K562 (cell line): ENCODE results near the gene MCM7. TPM values are rescaled to one million over a fixed set of nuclear protein-coding genes. Genes with fewer than 3 reads are reported as not detected.
A peak's percentile ranks its signal among the peaks of the same experiment; 100 is the strongest.

Source experiments
- ATF1 ChIP-seq, 2 experiments: fragments of 450-650 bp in 1 of 2; IDR thresholded peaks; 2 replicates each; pipeline ENCODE4 v1.6.1; 2016; ENCODE audit warnings: missing compliant biosample characterization in 1 of 2, missing genetic modification characterization in 1 of 2
- FOS ChIP-seq: IDR thresholded peaks from 3 replicates; pipeline ENCODE4 v1.6.1; 2011; ENCODE audit not compliant: insufficient read length; ENCODE audit errors: extremely low read depth
- HNRNPUL1 ChIP-seq: fragments of 200-400 bp; formaldehyde crosslinking; IDR thresholded peaks from 2 replicates; pipeline ENCODE4 v1.6.1; 2017; ENCODE audit warnings: low read length
- MCM7 ChIP-seq, 2 experiments: fragments of 450-650 bp; IDR thresholded peaks; 2 replicates each; pipeline ENCODE4 v1.6.1; 2016 to 2018
- MEIS2 ChIP-seq: fragments of 450-650 bp; IDR thresholded peaks from 2 replicates; pipeline ENCODE4 v1.6.1; 2014; ENCODE audit warnings: mild to moderate bottlenecking; ENCODE audit not compliant: partially characterized antibody
- NCOA2 ChIP-seq, 2 experiments: fragments of 450-650 bp; IDR thresholded peaks; 2 replicates each; pipeline ENCODE4 v1.6.1; 2018; ENCODE audit warnings: mild to moderate bottlenecking in 2 of 2, moderate library complexity in 1 of 2; ENCODE audit not compliant: partially characterized antibody in 2 of 2
- NCOR1 ChIP-seq: fragments of 450-650 bp; IDR thresholded peaks from 2 replicates; pipeline ENCODE4 v1.6.1; 2016; ENCODE audit warnings: mild to moderate bottlenecking, moderate library complexity
- TCFL5 ChIP-seq: fragments of 250-450 bp; sonication (Bioruptor Pico); conservative IDR thresholded peaks from 2 replicates; pipeline ENCODE4 v1.6.1; 2021; ENCODE audit warnings: mild to moderate bottlenecking, moderate library complexity, matching md5 sums
- ZC3H8 ChIP-seq: fragments of 450-650 bp; IDR thresholded peaks from 2 replicates; pipeline ENCODE4 v1.6.1; 2017
- ZNF232 ChIP-seq: sonication (generic); formaldehyde crosslinking; IDR thresholded peaks from 2 replicates; pipeline ENCODE4 v1.8.0; 2022; ENCODE audit warnings: mild to moderate bottlenecking, missing genetic modification reagents
- ZNF584 ChIP-seq: fragments of 200-800 bp; sonication (Bioruptor generic); IDR thresholded peaks from 2 replicates; pipeline ENCODE4 v1.6.1; 2016; ENCODE audit warnings: low read depth, mild to moderate bottlenecking, missing genetic modification characterization, missing compliant biosample characterization
- polyA plus RNA-seq, 8 experiments: library from polyadenylated mRNA; depleted of rRNA in 4 of 8; stranded (reverse) in 5 of 8; unstranded in 3 of 8; fragments of >200 nt; fragmentation: Nextera tagmentation in 2 of 8; fragmentation: Illumina TruSeq in 1 of 8; extraction: Ambion mirVana in 2 of 8; extraction: Trizol in 1 of 8; gene quantifications; 2 replicates each; pipeline versions ENCODE4 v1.2.1 to v1.2.3, GENCODE V29; 2011 to 2014; ENCODE audit warnings: inconsistent platforms in 1 of 8, missing spikeins in 1 of 8
- total RNA-seq, 7 experiments: library from RNA; depleted of rRNA in 6 of 7; stranded (reverse); fragments of >200 nt in 6 of 7; fragmentation: Illumina TruSeq in 2 of 7; extraction: Trizol in 2 of 7; gene quantifications; 2 replicates each; pipeline versions ENCODE4 v1.2.1 to v1.2.3, GENCODE V29; 2011 to 2021; ENCODE audit warnings: low replicate concordance in 1 of 7
- TF ChIP-seq, protein P1 (sequence below), 3 experiments: fragments of 200-800 bp in 1 of 3; fragments of 250-450 bp in 1 of 3; fragments of 450-650 bp in 1 of 3; sonication (Bioruptor Pico) in 1 of 3; sonication (Bioruptor generic) in 1 of 3; formaldehyde crosslinking in 1 of 3; IDR thresholded peaks; 2 replicates each; pipeline versions ENCODE4 v1.6.1 to v1.8.0; 2016 to 2022; ENCODE audit warnings: mild to moderate bottlenecking in 2 of 3, missing genetic modification characterization in 2 of 3, missing compliant biosample characterization in 1 of 3, moderate library complexity in 1 of 3
- TF ChIP-seq, protein P2 (sequence below), 3 experiments: fragments of 200-800 bp in 1 of 3; sonication (Bioruptor generic) in 1 of 3; sonication (generic) in 1 of 3; formaldehyde crosslinking in 1 of 3; IDR thresholded peaks; 2 replicates each; pipeline versions ENCODE4 v1.6.1 to v1.8.0; 2016 to 2022; ENCODE audit warnings: mild to moderate bottlenecking in 2 of 3, missing compliant biosample characterization in 2 of 3, missing genetic modification characterization in 2 of 3, missing genetic modification reagents in 1 of 3
- TF ChIP-seq, protein P3 (sequence below): fragments of 450-650 bp; IDR thresholded peaks from 2 replicates; pipeline ENCODE4 v1.6.1; 2016; ENCODE audit warnings: mild to moderate bottlenecking
- TF ChIP-seq, protein P4 (sequence below): sonication (generic); formaldehyde crosslinking; IDR thresholded peaks from 2 replicates; pipeline ENCODE4 v1.8.0; 2022; ENCODE audit warnings: missing genetic modification reagents, mild to moderate bottlenecking, borderline replicate concordance
- TF ChIP-seq, protein P5 (sequence below), 2 experiments: fragments of 450-650 bp in 1 of 2; sonication (generic) in 1 of 2; formaldehyde crosslinking; conservative IDR thresholded peaks; 2 replicates each; pipeline versions ENCODE4 v1.4.0 to v1.8.1; 2020 to 2022; ENCODE audit warnings: mild to moderate bottlenecking in 1 of 2, missing genetic modification reagents in 1 of 2

MCM7 gene
- total and polyA plus RNA-seq, 9 of the 15 experiments (the other 6 are each of a cell fraction or from before 2014, with no cell fraction given), result 329 to 856 (median 437) TPM

DNA sequence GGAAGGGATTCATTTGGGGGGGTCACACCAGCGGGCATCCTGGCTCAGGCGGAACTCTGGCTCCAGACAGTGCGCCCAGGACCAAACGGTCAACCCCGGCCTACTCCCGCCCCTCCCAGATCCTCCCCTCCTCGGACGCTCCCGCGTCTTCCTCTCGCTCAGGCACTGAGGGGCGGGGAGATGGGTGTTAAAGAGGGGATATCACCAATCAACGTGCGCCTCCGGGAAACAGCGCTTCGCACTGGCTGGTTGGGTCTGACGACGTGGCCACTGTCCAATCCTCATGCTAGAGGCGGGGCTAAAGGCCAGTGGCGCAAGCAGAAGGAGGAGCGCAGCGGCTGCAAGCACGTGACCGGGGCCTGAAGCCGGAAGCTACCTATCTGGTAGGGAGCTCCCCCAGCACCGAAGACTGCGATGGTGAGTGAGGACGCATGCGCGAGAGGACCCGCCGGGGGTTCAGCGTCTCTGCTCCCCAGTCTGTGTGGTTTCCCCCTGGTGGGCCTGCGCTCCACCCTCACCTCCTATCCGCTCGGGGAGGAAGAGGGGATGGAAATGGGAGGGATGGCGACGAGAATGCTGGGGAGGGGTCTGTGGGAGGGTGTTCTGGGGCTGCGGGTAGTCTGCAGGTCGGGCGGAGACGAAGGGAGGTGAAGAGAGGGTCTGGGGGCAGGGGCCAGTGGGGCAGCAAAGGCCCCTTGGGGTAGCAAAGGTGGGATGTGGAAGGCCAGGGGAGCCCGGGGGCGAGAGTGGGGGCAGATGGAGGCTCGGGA is 47.5 kb upstream of the MCM7 start, which contains the start of gene LAMTOR4 (continued):
- TF ChIP-seq, protein P1, sequence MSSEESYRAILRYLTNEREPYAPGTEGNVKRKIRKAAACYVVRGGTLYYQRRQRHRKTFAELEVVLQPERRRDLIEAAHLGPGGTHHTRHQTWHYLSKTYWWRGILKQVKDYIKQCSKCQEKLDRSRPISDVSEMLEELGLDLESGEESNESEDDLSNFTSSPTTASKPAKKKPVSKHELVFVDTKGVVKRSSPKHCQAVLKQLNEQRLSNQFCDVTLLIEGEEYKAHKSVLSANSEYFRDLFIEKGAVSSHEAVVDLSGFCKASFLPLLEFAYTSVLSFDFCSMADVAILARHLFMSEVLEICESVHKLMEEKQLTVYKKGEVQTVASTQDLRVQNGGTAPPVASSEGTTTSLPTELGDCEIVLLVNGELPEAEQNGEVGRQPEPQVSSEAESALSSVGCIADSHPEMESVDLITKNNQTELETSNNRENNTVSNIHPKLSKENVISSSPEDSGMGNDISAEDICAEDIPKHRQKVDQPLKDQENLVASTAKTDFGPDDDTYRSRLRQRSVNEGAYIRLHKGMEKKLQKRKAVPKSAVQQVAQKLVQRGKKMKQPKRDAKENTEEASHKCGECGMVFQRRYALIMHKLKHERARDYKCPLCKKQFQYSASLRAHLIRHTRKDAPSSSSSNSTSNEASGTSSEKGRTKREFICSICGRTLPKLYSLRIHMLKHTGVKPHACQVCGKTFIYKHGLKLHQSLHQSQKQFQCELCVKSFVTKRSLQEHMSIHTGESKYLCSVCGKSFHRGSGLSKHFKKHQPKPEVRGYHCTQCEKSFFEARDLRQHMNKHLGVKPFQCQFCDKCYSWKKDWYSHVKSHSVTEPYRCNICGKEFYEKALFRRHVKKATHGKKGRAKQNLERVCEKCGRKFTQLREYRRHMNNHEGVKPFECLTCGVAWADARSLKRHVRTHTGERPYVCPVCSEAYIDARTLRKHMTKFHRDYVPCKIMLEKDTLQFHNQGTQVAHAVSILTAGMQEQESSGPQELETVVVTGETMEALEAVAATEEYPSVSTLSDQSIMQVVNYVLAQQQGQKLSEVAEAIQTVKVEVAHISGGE (CRISPR knock-in tag; IDR thresholded peaks at IDR 0.05), result peak in 1 of 3 experiments; percentile 72; a peak in 2 of 6 replicates
- TF ChIP-seq ZC3H8 (no peak), MEIS2 (peak; percentile 67), MCM7 (IDR thresholded peaks at IDR 0.05) (no peak), ATF1 (CRISPR knock-in tag; IDR thresholded peaks at IDR 0.05) (no peak), ATF1 (tag; IDR thresholded peaks at IDR 0.05) (peak; percentile 95), ZNF584 (CRISPR knock-in tag) (no peak), TCFL5 (CRISPR knock-in tag) (no peak), ZNF232 (0 out of 2 replicates have a peak, but pooled peaks have one; percentile 14), FOS (peak; percentile 99), NCOA2 (IDR thresholded peaks at IDR 0.05; ENCODE audit: partially characterized antibody in 2 of 2) (no peak), HNRNPUL1 (no peak), NCOR1 (no peak)
- TF ChIP-seq, protein P2, sequence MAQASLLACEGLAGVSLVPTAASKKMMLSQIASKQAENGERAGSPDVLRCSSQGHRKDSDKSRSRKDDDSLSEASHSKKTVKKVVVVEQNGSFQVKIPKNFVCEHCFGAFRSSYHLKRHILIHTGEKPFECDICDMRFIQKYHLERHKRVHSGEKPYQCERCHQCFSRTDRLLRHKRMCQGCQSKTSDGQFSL (CRISPR knock-in tag; IDR thresholded peaks at IDR 0.05), result peak; percentile 73; the same call in 1 of the 2 replicates
- TF ChIP-seq, protein P2 (tag; IDR thresholded peaks at IDR 0.05), result peak in 1 of 2 experiments; percentile 67; a peak in 1 of 4 replicates
- TF ChIP-seq, protein P3, sequence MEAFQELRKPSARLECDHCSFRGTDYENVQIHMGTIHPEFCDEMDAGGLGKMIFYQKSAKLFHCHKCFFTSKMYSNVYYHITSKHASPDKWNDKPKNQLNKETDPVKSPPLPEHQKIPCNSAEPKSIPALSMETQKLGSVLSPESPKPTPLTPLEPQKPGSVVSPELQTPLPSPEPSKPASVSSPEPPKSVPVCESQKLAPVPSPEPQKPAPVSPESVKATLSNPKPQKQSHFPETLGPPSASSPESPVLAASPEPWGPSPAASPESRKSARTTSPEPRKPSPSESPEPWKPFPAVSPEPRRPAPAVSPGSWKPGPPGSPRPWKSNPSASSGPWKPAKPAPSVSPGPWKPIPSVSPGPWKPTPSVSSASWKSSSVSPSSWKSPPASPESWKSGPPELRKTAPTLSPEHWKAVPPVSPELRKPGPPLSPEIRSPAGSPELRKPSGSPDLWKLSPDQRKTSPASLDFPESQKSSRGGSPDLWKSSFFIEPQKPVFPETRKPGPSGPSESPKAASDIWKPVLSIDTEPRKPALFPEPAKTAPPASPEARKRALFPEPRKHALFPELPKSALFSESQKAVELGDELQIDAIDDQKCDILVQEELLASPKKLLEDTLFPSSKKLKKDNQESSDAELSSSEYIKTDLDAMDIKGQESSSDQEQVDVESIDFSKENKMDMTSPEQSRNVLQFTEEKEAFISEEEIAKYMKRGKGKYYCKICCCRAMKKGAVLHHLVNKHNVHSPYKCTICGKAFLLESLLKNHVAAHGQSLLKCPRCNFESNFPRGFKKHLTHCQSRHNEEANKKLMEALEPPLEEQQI, result no peak
- TF ChIP-seq, protein P4, sequence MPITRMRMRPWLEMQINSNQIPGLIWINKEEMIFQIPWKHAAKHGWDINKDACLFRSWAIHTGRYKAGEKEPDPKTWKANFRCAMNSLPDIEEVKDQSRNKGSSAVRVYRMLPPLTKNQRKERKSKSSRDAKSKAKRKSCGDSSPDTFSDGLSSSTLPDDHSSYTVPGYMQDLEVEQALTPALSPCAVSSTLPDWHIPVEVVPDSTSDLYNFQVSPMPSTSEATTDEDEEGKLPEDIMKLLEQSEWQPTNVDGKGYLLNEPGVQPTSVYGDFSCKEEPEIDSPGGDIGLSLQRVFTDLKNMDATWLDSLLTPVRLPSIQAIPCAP (CRISPR knock-in tag), result no peak
- TF ChIP-seq, protein P5, sequence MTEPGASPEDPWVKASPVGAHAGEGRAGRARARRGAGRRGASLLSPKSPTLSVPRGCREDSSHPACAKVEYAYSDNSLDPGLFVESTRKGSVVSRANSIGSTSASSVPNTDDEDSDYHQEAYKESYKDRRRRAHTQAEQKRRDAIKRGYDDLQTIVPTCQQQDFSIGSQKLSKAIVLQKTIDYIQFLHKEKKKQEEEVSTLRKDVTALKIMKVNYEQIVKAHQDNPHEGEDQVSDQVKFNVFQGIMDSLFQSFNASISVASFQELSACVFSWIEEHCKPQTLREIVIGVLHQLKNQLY (CRISPR knock-in tag; conservative IDR thresholded peaks at IDR 0.05), result no peak
